Measurements from ENCODE around the gene BCL2L1.

DNA sequence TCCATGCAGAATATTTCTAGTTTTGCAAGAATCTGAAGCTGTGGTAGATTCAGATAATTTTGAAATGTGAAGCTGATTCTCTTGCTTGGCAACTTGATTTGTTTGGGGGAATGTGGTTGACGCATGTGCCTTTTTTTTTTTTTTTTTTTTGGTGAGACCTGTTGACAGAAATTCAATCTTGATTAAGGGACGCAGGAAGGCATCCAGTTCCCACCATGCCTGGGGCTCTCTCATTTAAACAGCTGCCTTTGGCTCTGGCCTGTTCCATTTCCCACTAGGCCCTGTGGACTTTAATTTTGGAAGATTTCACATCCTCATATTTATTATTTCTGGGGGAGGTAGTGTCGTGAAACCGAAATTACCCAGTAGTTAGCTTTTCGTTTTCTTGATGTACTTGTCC is 25.0 kb upstream of the BCL2L1 start:
- TF ChIP-seq, protein P1, sequence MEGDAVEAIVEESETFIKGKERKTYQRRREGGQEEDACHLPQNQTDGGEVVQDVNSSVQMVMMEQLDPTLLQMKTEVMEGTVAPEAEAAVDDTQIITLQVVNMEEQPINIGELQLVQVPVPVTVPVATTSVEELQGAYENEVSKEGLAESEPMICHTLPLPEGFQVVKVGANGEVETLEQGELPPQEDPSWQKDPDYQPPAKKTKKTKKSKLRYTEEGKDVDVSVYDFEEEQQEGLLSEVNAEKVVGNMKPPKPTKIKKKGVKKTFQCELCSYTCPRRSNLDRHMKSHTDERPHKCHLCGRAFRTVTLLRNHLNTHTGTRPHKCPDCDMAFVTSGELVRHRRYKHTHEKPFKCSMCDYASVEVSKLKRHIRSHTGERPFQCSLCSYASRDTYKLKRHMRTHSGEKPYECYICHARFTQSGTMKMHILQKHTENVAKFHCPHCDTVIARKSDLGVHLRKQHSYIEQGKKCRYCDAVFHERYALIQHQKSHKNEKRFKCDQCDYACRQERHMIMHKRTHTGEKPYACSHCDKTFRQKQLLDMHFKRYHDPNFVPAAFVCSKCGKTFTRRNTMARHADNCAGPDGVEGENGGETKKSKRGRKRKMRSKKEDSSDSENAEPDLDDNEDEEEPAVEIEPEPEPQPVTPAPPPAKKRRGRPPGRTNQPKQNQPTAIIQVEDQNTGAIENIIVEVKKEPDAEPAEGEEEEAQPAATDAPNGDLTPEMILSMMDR (IDR thresholded peaks at IDR 0.05) = no peak
- TF ChIP-seq POLR2A (IDR thresholded peaks at IDR 0.05) = no peak

Measured in body of pancreas (tissue), 4 donors.